Activated CD4-positive, CD25-positive, alpha-beta regulatory T cell treated with anti-CD3 and anti-CD28 coated beads, Interleukin-2, amount 50 U/mL, for 16 hours (primary cell): Measurements from ENCODE around the gene CNTNAP3B.
"Not testable (repeated sequence)": the region's sequence is repeated elsewhere in the genome, so short reads cannot be mapped to it uniquely, and the experiment has no call there.

ENCODE experiments used
- DNase-seq: peaks from one replicate; pipeline ENCODE4 v3.0.0-alpha.2; 2020; ENCODE audit warnings: low read depth, low spot score

CNTNAP3B gene

GRCh38 chr9:41977965-41978600, 151.1 kb downstream of the CNTNAP3B start:
- not testable (repeated sequence) for DNase-seq

- DNase-seq: not testable (repeated sequence)
Measured at GRCh38 chr9:41974906-41975305, 154.3 kb downstream of the CNTNAP3B start.

- not testable (repeated sequence) for DNase-seq
Measured at GRCh38 chr9:41953007-41953406, 176.2 kb downstream of the CNTNAP3B start.

GRCh38 chr9:41941738-41942137, 187.5 kb downstream of the CNTNAP3B start:
- not testable (repeated sequence) for DNase-seq

GRCh38 chr9:41938143-41938542, 191.1 kb downstream of the CNTNAP3B start:
- DNase-seq: not testable (repeated sequence)

GRCh38 chr9:41935727-41936126, 193.5 kb downstream of the CNTNAP3B start:
- DNase-seq: not testable (repeated sequence)

GRCh38 chr9:41929172-41929571, 200.1 kb downstream of the CNTNAP3B start:
- DNase-seq: not testable (repeated sequence)

GRCh38 chr9:41917374-41917773, 211.9 kb downstream of the CNTNAP3B start:
- DNase-seq: not testable (repeated sequence)

GRCh38 chr9:41905488-41905887, 223.7 kb downstream of the CNTNAP3B start:
- not testable (repeated sequence) for DNase-seq

GRCh38 chr9:41902762-41903161, 226.5 kb downstream of the CNTNAP3B start:
- DNase-seq: not testable (repeated sequence)

GRCh38 chr9:41898720-41899343, 230.4 kb downstream of the CNTNAP3B start:
- DNase-seq: not testable (repeated sequence)

GRCh38 chr9:41874557-41874956, 254.7 kb downstream of the CNTNAP3B start:
- not testable (repeated sequence) for DNase-seq

- not testable (repeated sequence) for DNase-seq
Measured at GRCh38 chr9:41855422-41855821, 273.8 kb downstream of the CNTNAP3B start.

- DNase-seq: not testable (repeated sequence)
Measured at GRCh38 chr9:41851848-41852740, 277.1 kb downstream of the CNTNAP3B start.

GRCh38 chr9:41847829-41848228, 281.4 kb downstream of the CNTNAP3B start:
- DNase-seq: not testable (repeated sequence)
